ELR (cell line): ENCODE data around the gene IDNK.

Experiments
- DNase-seq: peaks from one replicate; pipeline ENCODE4 v3.0.0-alpha.2; 2015; ENCODE audit warnings: low read depth

Gene IDNK

GRCh38 chr9:83691492-83691891, 68.5 kb downstream of the IDNK start:
- no peak for DNase-seq
